Heart left ventricle (tissue), 16 donors: ENCODE results near the gene BTNL8. TPM values are rescaled to one million over a fixed set of nuclear protein-coding genes. Genes with fewer than 3 reads are reported as not detected.

ENCODE experiments used
- ATAC-seq, 4 donors: fragments of 200-7000 bp; cut with Tn5 transposase; one replicate each; pipeline ENCODE4 v1.9.1; 2020 to 2022; ENCODE audit warnings: moderate library complexity in 4 of 4, mild to moderate bottlenecking in 3 of 4, moderate number of reproducible peaks in 1 of 4
- DNase-seq, 5 donors: peaks; one replicate each; pipeline ENCODE4 v3.0.0-alpha.2; 2020
- H3K27ac ChIP-seq, 12 donors: fragments of 200-600 bp; sonication (generic) in 4 of 12; one replicate each; pipeline versions ENCODE4 v1.5.0 to v1.8.0; 2016 to 2022; ENCODE audit warnings: mild to moderate bottlenecking in 2 of 12
- H3K27me3 ChIP-seq, 9 donors: fragments of 200-600 bp; sonication (generic) in 2 of 9; one replicate each; pipeline versions ENCODE4 v1.5.1 to v1.8.0; 2016 to 2022; ENCODE audit warnings: mild to moderate bottlenecking in 3 of 9
- H3K36me3 ChIP-seq, 9 donors: fragments of 200-600 bp; sonication (generic) in 2 of 9; one replicate each; pipeline versions ENCODE4 v1.5.0 to v1.8.0; 2018 to 2022; ENCODE audit warnings: mild to moderate bottlenecking in 2 of 9
- H3K4me1 ChIP-seq, 12 donors: fragments of 200-600 bp; sonication (generic) in 4 of 12; one replicate each; pipeline versions ENCODE4 v1.5.0 to v1.8.0; 2016 to 2022; ENCODE audit warnings: mild to moderate bottlenecking in 3 of 12
- H3K4me3 ChIP-seq, 12 donors: fragments of 200-600 bp; sonication (generic) in 4 of 12; one replicate each; pipeline versions ENCODE4 v1.5.0 to v1.8.0; 2017 to 2022; ENCODE audit warnings: mild to moderate bottlenecking in 9 of 12, moderate library complexity in 4 of 12
- H3K9me3 ChIP-seq, 12 donors: fragments of 200-600 bp; sonication (generic) in 4 of 12; one replicate each; pipeline versions ENCODE4 v1.5.0 to v1.8.0; 2016 to 2022; ENCODE audit warnings: mild to moderate bottlenecking in 1 of 12
- CTCF ChIP-seq, 12 donors: fragments of 200-600 bp; sonication (generic) in 4 of 12; IDR thresholded peaks; one replicate each; pipeline versions ENCODE4 v1.5.0 to v1.8.0; 2018 to 2022; ENCODE audit warnings: antibody characterized with exemption in 12 of 12, mild to moderate bottlenecking in 5 of 12
- POLR2A ChIP-seq, 2 donors: fragments of 450-650 bp; IDR thresholded peaks; one replicate each; pipeline ENCODE4 v1.6.1; 2017; ENCODE audit warnings: antibody characterized with exemption in 2 of 2, mild to moderate bottlenecking in 2 of 2, moderate library complexity in 2 of 2
- WGBS, 4 donors: extraction: QIAGEN DNeasy Blood & Tissue Kit in 2 of 4; methylation state at CpG; one replicate each; pipeline versions ENCODE4 v1.1.5 to v1.1.7; 2013 to 2018; 5-methylcytosine and 5-hydroxymethylcytosine counted together
- intact Hi-C, 10 donors: fragments of 100-400 bp; cut with DNase I; formaldehyde crosslinking; loops; one replicate each; pipeline versions ENCODE4 v1.11.1 to v1.14.2; 2022
- polyA plus RNA-seq, 2 donors: library from polyadenylated mRNA; stranded (reverse); fragments of 200-250 nt; gene quantifications; one replicate each; pipeline ENCODE4 v1.2.3, GENCODE V29; 2013
- total RNA-seq, 9 donors: library from RNA; depleted of rRNA in 2 of 9; stranded (reverse); fragments of >200 nt in 2 of 9; fragmentation: NEBNext Ultra II Directional in 3 of 9; extraction: Animal tissue kit (Norgen Biotek cat#: 25700) in 3 of 9; gene quantifications; one replicate each; pipeline versions ENCODE4 v1.1.0 to v1.2.4, GENCODE V29; 2016 to 2023
- donor health status: ischemic (EF 13 %, LVEDD 7.1; RV severe dilation, severe dysfunction).
- donor health status: healthy with polysubstance abuse.
- donor health status: DM: no; HTN: yes; CAD: no.
- donor health status: DM: no; HTN: no; CAD: no.
- donor health status: ischemic (EF 25% LVEDD 6.9; RV normal size, moderate dysfunction).
- donor health status: ischemic (EF 25% LVEDD 5.7; RV mildly dilated, moderate dysfunction).
- donor health status: healthy.
- donor health status: DM: yes; HTN: yes; CAD: no.
- donor health status: ischemic (EF 35%, LVEDD 5.7; RV mildly dilated, moderate dysfunction).
- donor health status: nonischemic (EF 11% LVEDD 7.7; RV severe dilation, severe dysfunction).
- donor health status: DM: yes; HTN: yes; CAD: no.
- donor health status: PGD.
- donor health status: ischemic (EF 29% LVEDD 5.4; RV normal size, mild dysfunction).
- donor health status: nonischemic (EF 23%, LVEDD 6.1; RV moderate dilation, normal function).

BTNL8 gene
- total and polyA plus RNA-seq, 11 donors: 0.14 to 0.84 (median 0.20) TPM; not detected in 7

- H3K27me3 ChIP-seq: peaks cover 0 to 7% (median 0%) of the 10 kb centered on the region in 9 donors
- ATAC-seq: no peak
- no peaks in the 10 kb centered on the region for H3K9me3 ChIP-seq
- H3K27ac ChIP-seq: peak overlapping the region in 1 of 12 donors; percentile 46
- peaks cover 0 to 21% (median 0%) of the 10 kb centered on the region in 12 donors for H3K4me1 ChIP-seq
- TF ChIP-seq CTCF (IDR thresholded peaks at IDR 0.05) (no peak), POLR2A (IDR thresholded peaks at IDR 0.05) (no peak)
- WGBS, 4 donors: 74 to 83% (median 77%) methylated on average over 16 of the region's 16 CpGs
- intact Hi-C loops: loop anchor here in 5 of 10 donors (5.0 to 10.0 kb wide), 4 partner anchors 164 to 284 kb away; no protein-coding TSS in a partner anchor
- H3K4me3 ChIP-seq: no peak overlapping the region
- H3K36me3 ChIP-seq: no peaks in the 10 kb centered on the region
- DNase-seq: no peak
These were observed 28.5 kb upstream of the BTNL8 start for GRCh38 chr5:180870276-180871068.

- 79 to 94% (median 82%) methylated on average over 3 to 9 of the region's 9 CpGs for WGBS, 4 donors
- intact Hi-C loops: loop anchor here in 5 of 10 donors (5.0 to 10.0 kb wide), 4 partner anchors 162 to 282 kb away; no protein-coding TSS in a partner anchor
These were observed 26.5 kb upstream of the BTNL8 start for GRCh38 chr5:180872419-180872818.

GRCh38 chr5:180873615-180874520 lies 25.1 kb upstream of the BTNL8 start:
- peak in 2 of 5 donors; percentile 26 to 36 for DNase-seq
- 75 to 82% (median 76%) methylated on average over 13 of the region's 13 CpGs for WGBS, 4 donors
- peaks cover 0 to 2% (median 0%) of the 10 kb centered on the region in 9 donors for H3K27me3 ChIP-seq
- no peaks in the 10 kb centered on the region for H3K9me3 ChIP-seq
- H3K4me3 ChIP-seq: no peak overlapping the region
- no peaks in the 10 kb centered on the region for H3K36me3 ChIP-seq
- H3K27ac ChIP-seq: peak overlapping the region in 1 of 12 donors; percentile 69
- TF ChIP-seq CTCF (IDR thresholded peaks at IDR 0.05): no peak
- TF ChIP-seq POLR2A (IDR thresholded peaks at IDR 0.05): no peak
- ATAC-seq: peak in 3 of 4 donors; percentile 36 to 65 (median 36)
- peaks cover 0 to 21% (median 0%) of the 10 kb centered on the region in 12 donors for H3K4me1 ChIP-seq
- intact Hi-C loops: loop anchor here in 5 of 10 donors (5.0 to 10.0 kb wide), 4 partner anchors 161 to 281 kb away; no protein-coding TSS in a partner anchor

More at GRCh38 chr5:180872419-180872818, 26.5 kb upstream of the BTNL8 start:
- no peak for ATAC-seq
- H3K27ac ChIP-seq: no peak overlapping the region
- H3K4me1 ChIP-seq: peaks cover 0 to 21% (median 0%) of the 10 kb centered on the region in 12 donors
- no peak for TF ChIP-seq CTCF (IDR thresholded peaks at IDR 0.05)
- TF ChIP-seq POLR2A (IDR thresholded peaks at IDR 0.05): no peak
- H3K27me3 ChIP-seq: no peaks in the 10 kb centered on the region
- H3K9me3 ChIP-seq: no peaks in the 10 kb centered on the region
- DNase-seq: no peak
- H3K36me3 ChIP-seq: no peaks in the 10 kb centered on the region
- H3K4me3 ChIP-seq: no peak overlapping the region
